ENCODE results near the gene DPP6.
"Not testable (repeated sequence)": the region's sequence is repeated elsewhere in the genome, so short reads cannot be mapped to it uniquely, and the experiment has no call there.

The DPP6 gene

GRCh38 chr7:154651501-154651900 lies 599.3 kb downstream of the DPP6 start:
- H3K4me3 ChIP-seq = no peak overlapping the region
- TF ChIP-seq FOXP2 (optimal IDR thresholded peaks at IDR 0.05; ENCODE audit: control extremely low read depth, extremely low read length, insufficient read depth) (no peak), POLR2AphosphoS5 (IDR thresholded peaks at IDR 0.05; ENCODE audit: borderline replicate concordance, low read depth, low read length) (no peak), EZH2 (IDR thresholded peaks at IDR 0.05) (no peak)

GRCh38 chr7:154652564-154652963 lies 600.4 kb downstream of the DPP6 start:
- no peak overlapping the region for H3K9ac ChIP-seq (ENCODE audit: insufficient read length)
- H3K36me3 ChIP-seq (ENCODE audit: insufficient read depth, low read length) = no peaks in the 10 kb centered on the region
- TF ChIP-seq FOXP2 (optimal IDR thresholded peaks at IDR 0.05; ENCODE audit: control extremely low read depth, extremely low read length, insufficient read depth) (no peak), EZH2 (IDR thresholded peaks at IDR 0.05) (no peak), POLR2AphosphoS5 (IDR thresholded peaks at IDR 0.05; ENCODE audit: borderline replicate concordance, low read depth, low read length) (no peak)
- no peaks in the 10 kb centered on the region for H3K9me3 ChIP-seq (ENCODE audit: low read depth, low read length)
- no peak overlapping the region for H3K27ac ChIP-seq
- no peak overlapping the region for H3K4me3 ChIP-seq
- no peak for DNase-seq (ENCODE audit: low read depth, low spot score)

More at GRCh38 chr7:154651501-154651900, 599.3 kb downstream of the DPP6 start:
- no peaks in the 10 kb centered on the region for H3K9me3 ChIP-seq (ENCODE audit: low read depth, low read length)
- H3K27ac ChIP-seq = no peak overlapping the region
- DNase-seq (ENCODE audit: low read depth, low spot score) = no peak
- no peaks in the 10 kb centered on the region for H3K36me3 ChIP-seq (ENCODE audit: insufficient read depth, low read length)
- no peak overlapping the region for H3K9ac ChIP-seq (ENCODE audit: insufficient read length)

GRCh38 chr7:154653281-154653680 lies 601.1 kb downstream of the DPP6 start:
- Histone ChIP-seq H3K27ac (no peak overlapping the region), H3K36me3 (ENCODE audit: insufficient read depth, low read length) (no peaks in the 10 kb centered on the region), H3K9ac (ENCODE audit: insufficient read length) (no peak overlapping the region), H3K9me3 (ENCODE audit: low read depth, low read length) (no peaks in the 10 kb centered on the region), H3K4me3 (no peak overlapping the region)
- no peak for DNase-seq (ENCODE audit: low read depth, low spot score)
- TF ChIP-seq POLR2AphosphoS5 (IDR thresholded peaks at IDR 0.05; ENCODE audit: borderline replicate concordance, low read depth, low read length) (no peak), FOXP2 (optimal IDR thresholded peaks at IDR 0.05; ENCODE audit: control extremely low read depth, extremely low read length, insufficient read depth) (no peak), EZH2 (IDR thresholded peaks at IDR 0.05) (no peak)

- Histone ChIP-seq H3K9me3 (ENCODE audit: low read depth, low read length) (no peaks in the 10 kb centered on the region), H3K36me3 (ENCODE audit: insufficient read depth, low read length) (no peaks in the 10 kb centered on the region), H3K27ac (no peak overlapping the region), H3K9ac (ENCODE audit: insufficient read length) (no peak overlapping the region), H3K4me3 (no peak overlapping the region)
- no peak for DNase-seq (ENCODE audit: low read depth, low spot score)
- TF ChIP-seq FOXP2 (optimal IDR thresholded peaks at IDR 0.05; ENCODE audit: control extremely low read depth, extremely low read length, insufficient read depth) = no peak
- TF ChIP-seq POLR2AphosphoS5 (IDR thresholded peaks at IDR 0.05; ENCODE audit: borderline replicate concordance, low read depth, low read length) = no peak
- TF ChIP-seq EZH2 (IDR thresholded peaks at IDR 0.05) = no peak
Measured at GRCh38 chr7:154656618-154657017, 604.4 kb downstream of the DPP6 start.

GRCh38 chr7:154666768-154667167 lies 614.6 kb downstream of the DPP6 start:
- Histone ChIP-seq H3K9me3 (ENCODE audit: low read depth, low read length) (no peaks in the 10 kb centered on the region), H3K27ac (no peak overlapping the region), H3K9ac (ENCODE audit: insufficient read length) (no peak overlapping the region), H3K36me3 (ENCODE audit: insufficient read depth, low read length) (no peaks in the 10 kb centered on the region), H3K4me3 (no peak overlapping the region)
- no peak for DNase-seq (ENCODE audit: low read depth, low spot score)
- TF ChIP-seq POLR2AphosphoS5 (IDR thresholded peaks at IDR 0.05; ENCODE audit: borderline replicate concordance, low read depth, low read length) = no peak
- TF ChIP-seq FOXP2 (optimal IDR thresholded peaks at IDR 0.05; ENCODE audit: control extremely low read depth, extremely low read length, insufficient read depth) = no peak
- no peak for TF ChIP-seq EZH2 (IDR thresholded peaks at IDR 0.05)

- Histone ChIP-seq H3K9ac (ENCODE audit: insufficient read length) (no peak overlapping the region), H3K36me3 (ENCODE audit: insufficient read depth, low read length) (no peaks in the 10 kb centered on the region), H3K9me3 (ENCODE audit: low read depth, low read length) (no peaks in the 10 kb centered on the region), H3K4me3 (no peak overlapping the region), H3K27ac (no peak overlapping the region)
- TF ChIP-seq POLR2AphosphoS5 (IDR thresholded peaks at IDR 0.05; ENCODE audit: borderline replicate concordance, low read depth, low read length) (no peak), FOXP2 (optimal IDR thresholded peaks at IDR 0.05; ENCODE audit: control extremely low read depth, extremely low read length, insufficient read depth) (no peak), EZH2 (IDR thresholded peaks at IDR 0.05) (no peak)
- no peak for DNase-seq (ENCODE audit: low read depth, low spot score)
Measured at GRCh38 chr7:154672659-154673415, 620.6 kb downstream of the DPP6 start.

- Histone ChIP-seq H3K9ac (ENCODE audit: insufficient read length) (no peak overlapping the region), H3K36me3 (ENCODE audit: insufficient read depth, low read length) (no peaks in the 10 kb centered on the region), H3K4me3 (no peak overlapping the region), H3K9me3 (ENCODE audit: low read depth, low read length) (no peaks in the 10 kb centered on the region), H3K27ac (no peak overlapping the region)
- no peak for DNase-seq (ENCODE audit: low read depth, low spot score)
- TF ChIP-seq EZH2 (IDR thresholded peaks at IDR 0.05) (no peak), FOXP2 (optimal IDR thresholded peaks at IDR 0.05; ENCODE audit: control extremely low read depth, extremely low read length, insufficient read depth) (no peak), POLR2AphosphoS5 (IDR thresholded peaks at IDR 0.05; ENCODE audit: borderline replicate concordance, low read depth, low read length) (no peak)
Measured at GRCh38 chr7:154674191-154674590, 622.0 kb downstream of the DPP6 start.

- Histone ChIP-seq H3K27ac (no peak overlapping the region), H3K9ac (ENCODE audit: insufficient read length) (no peak overlapping the region), H3K36me3 (ENCODE audit: insufficient read depth, low read length) (no peaks in the 10 kb centered on the region), H3K4me3 (no peak overlapping the region), H3K9me3 (ENCODE audit: low read depth, low read length) (no peaks in the 10 kb centered on the region)
- no peak for TF ChIP-seq FOXP2 (optimal IDR thresholded peaks at IDR 0.05; ENCODE audit: control extremely low read depth, extremely low read length, insufficient read depth)
- no peak for TF ChIP-seq POLR2AphosphoS5 (IDR thresholded peaks at IDR 0.05; ENCODE audit: borderline replicate concordance, low read depth, low read length)
- no peak for TF ChIP-seq EZH2 (IDR thresholded peaks at IDR 0.05)
- no peak for DNase-seq (ENCODE audit: low read depth, low spot score)
Measured at GRCh38 chr7:154675560-154675959, 623.4 kb downstream of the DPP6 start.

- H3K4me3 ChIP-seq; H3K9ac ChIP-seq (ENCODE audit: insufficient read length); DNase-seq (ENCODE audit: low read depth, low spot score); H3K27ac ChIP-seq; H3K9me3 ChIP-seq (ENCODE audit: low read depth, low read length); H3K36me3 ChIP-seq (ENCODE audit: insufficient read depth, low read length): not testable (repeated sequence)
Measured at GRCh38 chr7:154676033-154676421, 623.8 kb downstream of the DPP6 start.
